Trophoblast cell (in vitro differentiated cells and primary cell): ENCODE results near the gene PAX9.

Experiments used
- DNase-seq, 2 donors: peaks; one replicate each; pipeline ENCODE4 v3.0.0-alpha.2; 2016
- H2AFZ ChIP-seq: 2 replicates; pipeline ENCODE4 v1.6.1; 2013; ENCODE audit warnings: low read length, moderate library complexity, mild to moderate bottlenecking; ENCODE audit not compliant: insufficient read depth, poor library complexity
- H2AK5ac ChIP-seq: 2 replicates; pipeline ENCODE4 v1.6.1; 2013; ENCODE audit warnings: mild to moderate bottlenecking, low read length
- H2BK120ac ChIP-seq: 2 replicates; pipeline ENCODE4 v1.6.1; 2013; ENCODE audit warnings: low read length, mild to moderate bottlenecking, moderate library complexity; ENCODE audit not compliant: insufficient read depth, poor library complexity
- H2BK12ac ChIP-seq: 2 replicates; pipeline ENCODE4 v1.6.1; 2013; ENCODE audit warnings: mild to moderate bottlenecking, low read length, moderate library complexity
- H2BK5ac ChIP-seq: 2 replicates; pipeline ENCODE4 v1.6.1; 2013; ENCODE audit warnings: low read length, low read depth, moderate library complexity, mild to moderate bottlenecking; ENCODE audit not compliant: poor library complexity
- H3K14ac ChIP-seq: 2 replicates; pipeline ENCODE4 v1.6.1; 2013; ENCODE audit warnings: mild to moderate bottlenecking, low read length
- H3K18ac ChIP-seq: 2 replicates; pipeline ENCODE4 v1.6.1; 2013; ENCODE audit warnings: mild to moderate bottlenecking, low read length
- H3K23ac ChIP-seq: 2 replicates; pipeline ENCODE4 v1.6.1; 2013; ENCODE audit warnings: low read length
- H3K27ac ChIP-seq: 2 replicates; pipeline ENCODE4 v1.5.1; 2013; ENCODE audit warnings: low read depth, mild to moderate bottlenecking, inconsistent platforms, low read length, moderate library complexity
- H3K27me3 ChIP-seq: 2 replicates; pipeline ENCODE4 v1.6.1; 2013; ENCODE audit warnings: inconsistent platforms, mild to moderate bottlenecking, low read length, moderate library complexity; ENCODE audit not compliant: insufficient read depth
- H3K36me3 ChIP-seq, 2 experiments: 1 replicate in 1 of 2; 2 replicates in 1 of 2; pipeline ENCODE4 v1.6.1; 2013; ENCODE audit warnings: low read length in 2 of 2, mild to moderate bottlenecking in 2 of 2, moderate library complexity in 1 of 2; ENCODE audit not compliant: insufficient read depth in 2 of 2, control insufficient read depth in 1 of 2
- H3K4ac ChIP-seq: 2 replicates; pipeline ENCODE4 v1.6.1; 2013; ENCODE audit warnings: low read depth, mild to moderate bottlenecking, low read length, moderate library complexity
- H3K4me1 ChIP-seq, 2 experiments: 1 replicate in 1 of 2; 2 replicates in 1 of 2; pipeline ENCODE4 v1.6.1; 2013; ENCODE audit warnings: low read length in 2 of 2, mild to moderate bottlenecking in 2 of 2, moderate library complexity in 1 of 2; ENCODE audit not compliant: insufficient read depth in 2 of 2, control insufficient read depth in 1 of 2
- H3K4me2 ChIP-seq: 2 replicates; pipeline ENCODE4 v1.6.1; 2013; ENCODE audit warnings: inconsistent platforms, mild to moderate bottlenecking, low read length, moderate library complexity
- H3K4me3 ChIP-seq: 2 replicates; pipeline ENCODE4 v1.5.1; 2013; ENCODE audit warnings: mild to moderate bottlenecking, low read depth, low read length, inconsistent platforms
- H3K79me1 ChIP-seq: one replicate; pipeline ENCODE4 v1.6.1; 2013; ENCODE audit warnings: low read length
- H3K79me2 ChIP-seq: 2 replicates; pipeline ENCODE4 v1.6.1; 2013; ENCODE audit warnings: low read length, mild to moderate bottlenecking; ENCODE audit not compliant: control insufficient read depth, insufficient read depth, poor library complexity
- H3K9ac ChIP-seq: 2 replicates; pipeline ENCODE4 v1.6.1; 2013; ENCODE audit warnings: mild to moderate bottlenecking, low read length
- H3K9me3 ChIP-seq: 2 replicates; pipeline ENCODE4 v1.6.1; 2013; ENCODE audit warnings: low read depth, mild to moderate bottlenecking, control low read depth, inconsistent platforms, low read length; ENCODE audit not compliant: insufficient read depth
- H4K12ac ChIP-seq: 2 replicates; pipeline ENCODE4 v1.6.1; 2013; ENCODE audit warnings: low read depth, mild to moderate bottlenecking, low read length, moderate library complexity
- H4K8ac ChIP-seq: 2 replicates; pipeline ENCODE4 v1.6.1; 2013; ENCODE audit warnings: low read depth, mild to moderate bottlenecking, low read length, moderate library complexity
- H4K91ac ChIP-seq: one replicate; pipeline ENCODE4 v1.6.1; 2013; ENCODE audit warnings: low read depth, mild to moderate bottlenecking, low read length, moderate library complexity
- WGBS: extraction: QIAGEN DNeasy Blood & Tissue Kit; methylation state at CpG from one replicate; pipeline ENCODE4 v1.1.7; 2013; ENCODE audit warnings: missing lambda C conversion rate; ENCODE audit not compliant: insufficient read length, insufficient coverage; ENCODE audit errors: extremely low coverage; 5-methylcytosine and 5-hydroxymethylcytosine counted together

The PAX9 gene

DNA sequence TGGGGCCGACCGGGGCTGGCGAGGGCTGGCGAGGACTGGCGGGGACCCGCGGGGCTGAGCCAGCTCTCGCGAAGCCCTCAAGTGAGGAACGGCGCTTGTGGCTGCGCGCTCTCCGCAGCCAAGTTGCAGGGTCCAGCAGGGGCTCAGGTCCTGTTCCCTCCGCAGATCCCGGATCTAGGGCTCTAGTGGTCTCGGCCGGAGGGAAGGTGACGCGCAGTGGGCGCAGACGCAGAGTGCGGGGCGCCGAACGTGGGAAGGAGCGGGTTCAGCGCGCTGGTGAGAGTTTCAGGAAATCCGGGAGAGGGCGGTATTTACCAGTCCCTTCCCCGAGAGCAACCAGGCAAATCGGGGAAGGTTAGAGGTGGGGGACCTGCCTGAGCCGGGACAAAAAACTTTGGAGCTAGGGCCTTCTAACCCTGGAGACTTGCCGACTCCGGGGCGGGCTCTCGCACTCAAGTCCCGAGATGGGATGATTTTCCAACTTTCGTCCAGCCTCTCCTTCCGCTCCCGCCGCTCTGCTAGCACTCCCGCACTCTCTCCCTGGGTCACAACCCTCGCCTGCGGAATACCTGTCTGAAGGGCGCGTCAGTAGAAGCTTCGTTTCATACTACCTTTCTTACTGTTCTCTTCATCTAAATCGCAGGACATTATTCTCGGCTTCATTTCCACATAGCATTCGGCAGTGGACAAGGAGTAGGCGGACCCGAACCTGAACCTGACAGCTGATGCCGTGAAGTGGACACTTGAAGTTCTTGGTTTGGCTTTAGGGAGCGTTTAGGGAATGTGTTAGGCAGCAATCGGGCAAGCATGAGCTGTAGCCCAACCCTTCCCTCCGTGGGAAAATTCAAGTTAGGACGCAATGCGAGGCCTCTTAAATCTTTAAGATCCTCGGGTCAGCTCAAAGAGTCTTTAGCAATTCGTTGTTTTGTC lies 13.6 kb upstream of the PAX9 start:
- peaks cover 48% of the 10 kb centered on the region for H3K27me3 ChIP-seq
- peak overlapping the region; percentile 56 for H2AFZ ChIP-seq
- no peak overlapping the region for H2AK5ac ChIP-seq
- no peak for DNase-seq
- H2BK120ac ChIP-seq: no peak overlapping the region
- peaks cover 2% of the 10 kb centered on the region for H3K79me2 ChIP-seq
- no peak overlapping the region for H2BK12ac ChIP-seq
- H4K91ac ChIP-seq: no peak overlapping the region
- H4K8ac ChIP-seq: peak overlapping the region; percentile 22
- peaks cover 9 to 12% of the 10 kb centered on the region in 2 experiments for H3K4me1 ChIP-seq
- no peak overlapping the region for H3K14ac ChIP-seq
- H3K9me3 ChIP-seq: peaks cover 2% of the 10 kb centered on the region
- H3K27ac ChIP-seq: no peak overlapping the region
- peak overlapping the region; percentile 61 for H3K4me3 ChIP-seq
- peak overlapping the region; percentile 65 for H3K4me2 ChIP-seq
- H4K12ac ChIP-seq: peak overlapping the region; percentile 12
- no peak overlapping the region for H3K23ac ChIP-seq
- no peaks in the 10 kb centered on the region for H3K79me1 ChIP-seq
- peak overlapping the region; percentile 27 for H3K18ac ChIP-seq
- no peaks in the 10 kb centered on the region for H3K36me3 ChIP-seq
- no peak overlapping the region for H3K4ac ChIP-seq
- H2BK5ac ChIP-seq: no peak overlapping the region
- WGBS: no CpG with 5 or more reads among the region's 62 CpGs
- peak overlapping the region; percentile 43 for H3K9ac ChIP-seq

GRCh38 chr14:36649872-36650650 lies 11.6 kb upstream of the PAX9 start:
- Histone ChIP-seq H3K27me3 (peaks cover 62% of the 10 kb centered on the region), H3K79me1 (no peaks in the 10 kb centered on the region), H3K9me3 (peaks cover 2% of the 10 kb centered on the region), H3K79me2 (peaks cover 2% of the 10 kb centered on the region), H2AK5ac (no peak overlapping the region), H3K9ac (no peak overlapping the region), H2BK5ac (no peak overlapping the region), H3K14ac (no peak overlapping the region), H3K4me3 (no peak overlapping the region), H2BK120ac (no peak overlapping the region), H3K36me3 (no peaks in the 10 kb centered on the region), H2BK12ac (no peak overlapping the region), H3K27ac (no peak overlapping the region), H3K18ac (no peak overlapping the region), H4K12ac (no peak overlapping the region), H3K23ac (no peak overlapping the region), H3K4me2 (no peak overlapping the region), H4K91ac (no peak overlapping the region), H2AFZ (no peak overlapping the region), H4K8ac (no peak overlapping the region), H3K4me1 (peaks cover 9 to 12% of the 10 kb centered on the region in 2 experiments), H3K4ac (no peak overlapping the region)
- no CpG with 5 or more reads among the region's 4 CpGs for WGBS
- DNase-seq: no peak

- peaks cover 65% of the 10 kb centered on the region for H3K27me3 ChIP-seq
- peaks cover 8 to 9% of the 10 kb centered on the region in 2 experiments for H3K4me1 ChIP-seq
- H3K4me2 ChIP-seq: no peak overlapping the region
- no peak overlapping the region for H4K12ac ChIP-seq
- H3K23ac ChIP-seq: no peak overlapping the region
- no peaks in the 10 kb centered on the region for H3K79me1 ChIP-seq
- no peaks in the 10 kb centered on the region for H3K79me2 ChIP-seq
- H3K4me3 ChIP-seq: no peak overlapping the region
- no peak overlapping the region for H4K8ac ChIP-seq
- H3K36me3 ChIP-seq: no peaks in the 10 kb centered on the region
- H3K9ac ChIP-seq: no peak overlapping the region
- H2AK5ac ChIP-seq: no peak overlapping the region
- H2BK5ac ChIP-seq: no peak overlapping the region
- no peak overlapping the region for H2BK12ac ChIP-seq
- no peak overlapping the region for H4K91ac ChIP-seq
- H3K9me3 ChIP-seq: peaks cover 3% of the 10 kb centered on the region
- H3K18ac ChIP-seq: no peak overlapping the region
- no peak overlapping the region for H2BK120ac ChIP-seq
- H2AFZ ChIP-seq: no peak overlapping the region
- no peak overlapping the region for H3K27ac ChIP-seq
- no peak for DNase-seq
- H3K14ac ChIP-seq: no peak overlapping the region
- H3K4ac ChIP-seq: no peak overlapping the region
Observed at GRCh38 chr14:36652542-36653201, 9.0 kb upstream of the PAX9 start.

DNA sequence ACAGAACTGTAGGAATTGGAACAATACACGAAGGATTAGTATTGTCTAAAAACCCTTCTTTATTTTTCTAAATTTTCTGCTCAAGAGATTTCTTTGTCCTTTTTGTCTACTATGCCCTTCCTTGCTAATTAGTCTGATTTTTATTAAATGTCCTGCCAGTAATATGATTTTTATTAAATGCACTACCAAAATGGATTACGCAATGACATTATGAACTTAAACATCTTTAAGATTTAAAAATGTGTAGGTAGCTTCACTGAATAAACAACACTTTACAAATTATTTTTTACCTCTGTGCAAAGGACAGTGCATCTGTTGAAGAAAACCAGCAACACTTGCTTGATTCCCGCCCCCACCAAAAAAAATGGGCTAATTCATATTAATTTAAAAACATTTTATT lies 8.2 kb upstream of the PAX9 start:
- no peak overlapping the region for H2AFZ ChIP-seq

More for the DNA sequence above, 8.2 kb upstream of the PAX9 start:
- Histone ChIP-seq H3K4me1 (peaks cover 7 to 10% of the 10 kb centered on the region in 2 experiments), H3K27ac (no peak overlapping the region), H3K23ac (no peak overlapping the region), H4K12ac (no peak overlapping the region), H2BK120ac (no peak overlapping the region), H2BK12ac (no peak overlapping the region), H2BK5ac (no peak overlapping the region), H4K8ac (no peak overlapping the region), H2AK5ac (no peak overlapping the region), H3K36me3 (no peaks in the 10 kb centered on the region), H3K79me2 (no peaks in the 10 kb centered on the region), H3K4ac (no peak overlapping the region), H3K9me3 (peaks cover 3% of the 10 kb centered on the region), H4K91ac (no peak overlapping the region), H3K4me2 (no peak overlapping the region), H3K9ac (no peak overlapping the region), H3K27me3 (peaks cover 66% of the 10 kb centered on the region), H3K4me3 (no peak overlapping the region), H3K18ac (no peak overlapping the region), H3K14ac (no peak overlapping the region), H3K79me1 (no peaks in the 10 kb centered on the region)
- DNase-seq: no peak
- no CpG with 5 or more reads among the region's 3 CpGs for WGBS
